Fibroblast of the conjunctiva (primary cell): ENCODE data around the gene RIN3.

ENCODE experiments used
- DNase-seq: peaks from one replicate; pipeline ENCODE4 v3.0.0-alpha.2; 2010; ENCODE audit warnings: low read depth

RIN3 gene

DNA sequence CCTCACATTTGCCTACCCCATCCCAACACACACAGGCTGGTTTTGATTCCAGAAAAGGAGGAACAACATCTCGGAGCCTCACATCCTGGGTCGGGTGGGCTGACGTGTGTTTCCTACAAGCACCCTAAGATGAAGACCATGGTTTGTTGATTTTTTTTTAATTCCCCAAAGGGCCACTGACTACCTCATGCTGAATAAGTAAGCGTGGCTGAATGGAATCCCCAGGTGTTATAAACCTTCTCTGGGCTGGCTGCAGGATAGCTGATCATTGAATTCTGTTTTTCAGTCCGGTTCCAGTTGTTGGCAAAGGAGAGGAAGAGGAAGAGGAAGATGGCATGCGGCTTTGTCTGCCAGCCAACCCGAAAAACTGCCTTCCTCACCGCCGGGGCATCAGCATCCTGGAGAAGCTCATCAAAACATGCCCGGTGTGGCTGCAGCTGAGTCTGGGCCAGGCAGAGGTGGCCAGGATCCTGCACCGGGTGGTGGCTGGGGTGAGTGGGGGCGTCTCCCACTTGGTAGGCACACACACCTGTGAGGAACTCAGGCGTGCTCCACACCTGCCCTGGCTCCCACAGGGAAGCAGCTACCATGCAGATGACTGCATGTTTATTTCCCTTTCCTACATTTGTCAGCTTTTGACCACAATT lies 42.0 kb downstream of the RIN3 start:
- no peak for DNase-seq

DNA sequence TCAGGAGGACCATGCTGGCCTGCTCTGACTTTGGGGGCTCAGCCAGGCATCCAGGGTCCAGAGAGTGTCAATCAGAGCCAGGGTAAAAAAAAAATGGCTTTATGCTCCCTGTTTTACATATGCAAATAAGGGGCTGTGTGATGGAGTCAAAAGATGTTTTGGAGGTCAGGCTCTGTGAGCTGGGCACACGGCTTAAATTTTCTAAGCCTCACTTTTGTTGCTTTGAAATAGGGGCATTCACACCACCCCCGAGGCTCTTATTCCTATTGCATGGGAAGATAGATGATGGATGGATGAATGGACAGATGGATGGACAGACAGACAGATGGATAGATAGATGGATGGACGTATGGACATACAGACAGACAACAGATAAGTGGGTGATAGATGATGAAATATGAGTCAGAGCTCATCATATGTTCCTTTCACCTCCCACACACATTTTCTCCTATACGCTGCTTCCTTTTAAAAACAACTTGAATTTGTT lies 42.7 kb downstream of the RIN3 start:
- DNase-seq, result no peak

DNA sequence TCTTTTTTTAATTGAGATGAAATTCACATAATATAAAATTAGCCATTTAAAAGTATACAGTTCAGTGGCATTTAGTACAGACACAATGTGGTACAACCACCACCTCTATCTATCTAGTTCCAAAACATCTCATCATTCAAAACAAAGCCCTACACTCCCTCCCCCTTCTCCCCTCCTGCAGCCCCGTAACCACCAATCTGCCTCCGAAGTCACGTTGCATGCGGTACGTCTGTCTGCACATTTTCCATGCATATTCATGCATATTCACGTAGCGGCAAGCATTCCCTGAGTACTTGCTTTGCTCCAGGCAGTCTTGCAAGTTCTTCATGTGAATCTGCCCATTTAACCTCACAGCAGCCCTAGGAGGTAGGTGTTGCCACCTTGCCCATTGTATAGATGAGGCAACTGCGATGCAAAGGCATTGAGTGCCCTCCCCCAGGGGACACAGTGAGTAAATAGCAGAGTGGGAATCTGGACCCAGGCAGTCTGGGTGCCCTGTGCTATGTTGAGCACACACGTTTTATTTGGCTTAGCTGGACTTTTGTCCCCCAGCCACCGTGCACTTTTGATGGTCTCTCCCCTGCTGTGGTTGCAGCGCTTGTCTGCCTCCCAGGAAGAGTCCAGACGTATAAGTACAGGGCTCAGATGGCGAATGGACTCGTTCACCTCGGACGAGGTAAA lies 43.4 kb downstream of the RIN3 start:
- DNase-seq, result no peak

DNA sequence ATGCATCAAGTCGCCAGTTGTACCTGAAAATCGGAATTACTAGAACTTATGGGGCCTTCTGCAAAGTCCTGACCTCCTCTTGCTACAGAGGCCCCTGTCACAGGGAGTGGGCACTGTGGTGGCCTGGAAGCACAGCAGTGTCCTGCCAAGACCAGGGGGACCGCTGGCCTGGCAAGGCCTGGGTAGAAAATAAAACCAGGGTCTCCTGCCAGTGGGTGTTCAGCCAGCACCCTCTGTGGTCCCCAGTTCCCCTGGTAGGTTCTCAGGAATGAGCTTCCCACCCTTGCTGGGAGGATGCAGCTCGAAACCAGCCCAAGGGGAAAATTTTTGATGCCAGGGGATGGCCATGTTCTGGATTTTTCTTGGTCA lies 43.9 kb downstream of the RIN3 start:
- DNase-seq, result no peak

DNA sequence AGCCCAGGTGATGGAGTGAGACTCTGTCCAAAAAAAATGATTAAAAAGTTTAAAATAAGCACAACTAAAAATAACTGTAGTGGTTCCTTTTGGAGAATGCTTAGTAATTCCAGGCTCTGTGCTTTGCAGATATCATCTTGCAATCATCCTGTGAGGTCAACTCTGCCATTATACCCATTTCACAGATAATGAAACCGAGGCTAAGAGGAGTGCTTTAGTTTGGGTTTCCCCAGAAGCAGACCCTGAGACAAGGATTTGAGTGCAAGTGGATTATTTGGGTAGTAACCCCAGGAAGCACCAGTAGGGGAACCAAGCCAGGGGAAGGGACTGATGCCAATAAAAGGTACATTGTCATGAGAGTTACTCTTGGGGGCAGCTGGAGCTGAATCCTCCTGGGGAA lies 44.7 kb downstream of the RIN3 start:
- no peak for DNase-seq

DNA sequence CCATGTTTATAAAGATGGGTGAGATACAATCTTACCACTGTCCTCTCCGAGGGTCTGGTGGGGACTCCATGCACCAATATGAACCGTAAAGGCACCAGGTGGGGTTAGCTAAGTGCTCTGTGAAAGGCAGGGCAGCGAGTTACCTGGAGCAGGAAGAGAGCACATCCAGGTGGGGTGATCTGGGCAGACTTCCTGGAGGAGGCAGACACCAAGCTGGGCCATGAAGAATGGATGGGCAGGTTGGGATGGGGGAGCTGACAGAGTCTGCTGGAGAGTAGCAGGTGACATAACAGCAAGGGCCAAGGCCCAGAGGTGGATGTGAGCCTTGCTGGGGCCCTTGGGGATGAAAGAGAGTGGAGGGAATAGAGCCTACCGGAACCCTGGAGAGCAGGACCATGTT lies 45.9 kb downstream of the RIN3 start:
- no peak for DNase-seq

DNA sequence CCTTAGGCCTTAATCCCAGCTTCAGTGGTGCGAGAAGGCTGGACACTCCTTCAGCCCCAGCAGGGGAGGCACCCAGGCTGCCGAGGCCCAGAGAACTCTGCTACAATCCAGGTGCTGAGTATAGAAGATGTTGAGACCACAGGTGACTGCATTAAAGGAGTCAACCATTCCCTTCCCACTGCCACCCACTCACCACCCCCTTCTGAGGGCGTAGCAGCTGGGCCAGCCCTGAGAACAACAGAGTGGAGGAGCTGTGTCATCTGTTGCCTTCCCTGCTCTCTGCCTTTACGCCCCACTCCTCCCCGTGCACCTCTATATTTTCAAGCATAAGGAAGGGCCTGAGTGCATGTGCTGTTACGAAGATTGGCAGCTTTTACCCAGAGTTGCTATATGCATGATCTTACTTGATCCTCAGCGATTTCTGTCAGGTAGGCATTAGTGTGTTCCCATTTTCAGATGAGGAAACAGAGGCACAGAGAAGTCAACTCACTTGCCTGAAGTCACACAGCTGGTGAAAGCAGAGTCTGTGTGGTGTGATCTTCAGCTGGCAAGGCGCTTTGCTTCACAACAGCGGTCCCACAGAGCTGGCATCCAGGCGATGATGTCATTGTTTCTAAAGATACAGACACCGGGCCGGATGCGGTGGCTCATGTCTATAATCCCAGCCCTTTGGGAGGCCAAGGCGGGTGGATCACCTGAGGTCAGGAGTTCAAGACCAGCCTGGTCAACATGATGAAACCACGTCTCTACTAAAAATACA lies 46.7 kb downstream of the RIN3 start:
- DNase-seq, result no peak

DNA sequence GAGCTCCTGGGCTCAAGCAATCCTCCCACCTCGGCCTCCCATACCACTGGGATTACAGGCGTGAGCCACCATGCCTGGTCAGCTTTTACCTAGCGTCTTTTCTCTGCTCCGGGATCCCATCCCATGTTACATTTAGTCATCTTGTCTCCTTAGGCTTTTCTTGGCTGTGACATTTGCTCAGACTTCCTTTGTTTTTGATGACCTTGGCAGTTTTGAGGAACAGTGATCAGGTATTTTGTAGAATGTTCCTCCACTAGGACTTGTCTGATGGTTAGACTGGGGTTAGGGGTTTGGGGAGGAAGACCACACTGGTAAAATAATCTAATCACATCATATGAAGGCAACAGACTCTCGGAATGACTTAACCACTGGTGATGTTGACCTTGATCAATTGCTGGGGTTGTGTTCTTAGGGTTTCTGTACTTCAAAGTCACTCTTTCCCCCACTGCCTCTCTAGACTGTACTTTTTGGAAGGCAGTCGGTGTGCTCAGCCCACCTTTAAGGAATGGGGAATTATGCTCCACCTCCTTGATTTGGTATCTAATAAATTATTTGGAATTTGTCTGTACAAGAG lies 48.4 kb downstream of the RIN3 start:
- no peak for DNase-seq

DNA sequence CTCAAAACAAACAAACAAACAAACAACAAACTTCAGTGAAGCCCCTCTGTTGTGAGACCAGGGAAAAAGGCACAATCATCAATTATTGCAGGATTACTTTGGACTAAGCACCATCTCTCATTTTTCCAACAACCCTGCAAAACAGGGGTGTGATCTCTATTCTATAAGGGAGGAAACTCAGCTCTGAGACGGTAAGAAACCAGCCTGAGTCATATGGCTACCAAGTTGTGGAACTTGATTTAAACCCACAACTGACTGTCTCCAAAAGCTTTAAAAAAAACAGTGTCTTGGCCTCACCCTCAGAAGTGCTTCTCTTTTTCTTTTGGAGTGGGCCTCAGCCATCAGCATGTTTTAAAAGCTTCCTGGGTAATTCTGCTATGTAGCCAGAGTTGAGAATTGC lies 49.8 kb downstream of the RIN3 start:
- no peak for DNase-seq

DNA sequence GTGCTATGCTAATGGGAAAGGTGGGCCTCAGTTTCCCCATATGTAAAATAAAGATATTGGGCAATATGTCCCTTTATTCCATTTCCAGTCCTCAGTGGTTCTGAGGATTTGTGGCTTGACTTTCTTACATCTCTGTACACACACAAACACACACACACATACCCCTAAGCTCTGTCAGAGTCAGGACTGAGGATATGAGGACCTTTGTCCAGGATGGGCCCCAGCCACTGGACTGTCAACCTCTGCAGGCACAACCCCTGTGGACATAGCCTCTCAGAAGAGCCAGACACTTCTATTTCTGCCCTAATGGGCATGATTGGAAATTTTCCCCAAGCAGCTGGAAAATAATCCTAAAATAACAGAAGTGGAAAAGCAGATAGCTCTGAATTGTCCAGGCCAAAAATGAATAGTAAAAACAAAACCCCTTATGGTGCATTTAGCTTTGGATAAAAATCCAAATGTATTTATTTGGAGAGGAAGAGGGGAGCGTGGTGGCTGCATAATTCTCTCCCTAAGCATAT lies 50.2 kb downstream of the RIN3 start:
- DNase-seq, result no peak

DNA sequence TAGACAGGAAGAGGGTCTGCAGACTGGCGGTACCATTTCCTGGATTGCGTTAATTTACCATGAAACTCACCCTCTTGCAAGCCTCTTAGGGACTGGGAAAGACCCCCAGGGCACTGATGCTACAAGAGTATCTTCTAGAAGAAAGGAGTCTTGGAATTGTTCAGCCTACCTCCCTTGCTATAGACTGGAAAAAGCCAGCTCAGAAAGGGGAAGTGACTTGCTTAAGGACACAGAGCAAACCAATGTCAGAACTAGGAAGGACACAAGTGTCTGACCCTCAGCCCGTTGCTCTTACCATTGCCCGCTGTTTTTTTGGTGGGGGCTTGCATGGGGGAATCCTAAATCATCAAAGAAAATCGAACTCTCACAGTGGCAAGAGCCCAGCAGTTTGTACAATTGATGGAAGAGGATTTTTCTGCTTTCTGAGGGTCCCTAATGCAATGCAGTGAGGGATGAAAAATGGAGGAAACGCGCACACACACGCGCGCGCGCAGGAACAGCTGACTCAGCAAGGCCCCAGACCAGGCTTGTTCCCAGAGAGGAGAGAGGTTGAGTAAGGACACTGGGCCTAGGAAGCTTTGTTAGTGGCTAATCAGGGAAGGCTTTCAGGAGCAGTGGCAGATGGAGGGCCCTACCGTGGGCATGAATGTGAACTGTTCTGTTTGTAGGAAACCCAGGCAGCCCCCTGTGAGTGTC lies 50.9 kb downstream of the RIN3 start:
- no peak for DNase-seq

DNA sequence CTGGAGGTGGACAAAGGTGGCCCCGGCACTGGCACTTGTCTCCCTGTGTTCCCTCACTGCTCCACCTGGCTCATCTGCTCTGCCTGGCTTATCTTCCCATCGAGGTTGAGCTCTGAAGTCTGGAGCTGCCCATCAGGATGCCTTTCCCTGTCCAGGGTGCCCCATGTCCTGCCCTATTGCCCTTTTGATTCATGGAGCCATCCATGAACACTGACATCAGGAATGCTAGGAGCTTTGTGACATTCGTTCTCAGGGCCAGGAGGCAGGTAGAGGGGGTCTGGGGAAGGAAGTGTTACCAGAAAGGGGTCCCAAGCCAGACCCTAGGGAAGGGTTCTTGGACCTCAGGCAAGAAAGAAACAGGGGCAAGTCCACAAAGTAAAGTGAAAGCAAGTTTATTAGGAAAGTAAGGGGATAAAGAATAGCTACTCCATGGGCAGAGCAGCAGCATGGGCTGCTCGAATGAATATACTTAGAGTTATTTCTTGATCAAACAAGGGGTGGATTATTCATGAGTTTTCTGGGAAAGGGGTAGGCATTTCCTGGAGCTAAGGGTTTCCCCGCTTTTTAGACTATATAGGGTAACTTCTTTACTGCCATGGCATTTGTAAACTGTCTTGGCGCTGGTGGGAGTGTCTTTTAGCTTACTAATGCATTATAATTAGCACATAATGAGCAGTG lies 51.6 kb downstream of the RIN3 start:
- DNase-seq, result no peak

DNA sequence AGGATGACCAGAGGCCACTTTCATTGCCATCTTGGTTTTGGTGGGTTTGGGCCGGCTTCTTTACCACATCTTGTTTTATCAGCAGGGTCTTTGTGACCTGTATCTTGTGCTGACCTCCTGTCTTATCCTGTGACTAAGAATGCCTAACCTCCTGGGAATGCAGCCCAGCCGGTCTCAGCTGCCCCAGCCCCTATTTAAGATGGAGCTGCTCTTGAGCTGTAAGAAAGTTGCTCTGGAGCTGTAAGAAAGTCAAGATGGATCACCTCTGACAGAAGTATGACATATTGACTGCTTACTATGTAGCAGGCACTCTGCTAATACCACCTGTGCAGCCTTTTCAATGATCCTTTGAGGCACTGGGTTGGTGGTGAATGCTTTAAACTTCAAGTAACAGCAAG lies 52.1 kb downstream of the RIN3 start:
- DNase-seq, result no peak

DNA sequence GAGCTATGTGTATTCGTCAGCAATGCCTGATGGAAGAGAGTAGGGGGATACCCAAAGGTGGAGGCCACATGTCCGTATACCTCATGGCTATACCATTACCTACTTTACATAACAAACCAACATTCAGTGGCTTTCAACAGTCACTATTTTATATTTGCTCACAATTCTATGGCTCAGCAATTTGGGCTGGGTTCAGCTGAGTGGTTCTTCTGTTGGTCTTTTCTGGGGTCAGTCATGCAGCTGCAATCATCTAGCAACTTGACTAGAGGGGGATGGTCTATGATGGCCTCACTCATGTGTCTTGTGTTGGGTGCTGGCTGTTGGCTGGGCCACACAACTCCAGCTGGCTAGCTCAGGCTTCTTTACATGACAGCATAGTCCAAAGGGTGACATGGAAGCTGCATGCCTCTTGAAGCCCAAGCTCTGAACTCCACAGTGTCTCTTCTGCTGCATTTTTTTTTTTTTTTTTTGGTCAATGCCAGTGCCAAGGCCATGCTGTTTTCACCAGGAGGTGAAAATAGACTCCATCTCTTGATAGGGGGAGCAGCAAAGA lies 53.7 kb downstream of the RIN3 start:
- DNase-seq, result no peak

DNA sequence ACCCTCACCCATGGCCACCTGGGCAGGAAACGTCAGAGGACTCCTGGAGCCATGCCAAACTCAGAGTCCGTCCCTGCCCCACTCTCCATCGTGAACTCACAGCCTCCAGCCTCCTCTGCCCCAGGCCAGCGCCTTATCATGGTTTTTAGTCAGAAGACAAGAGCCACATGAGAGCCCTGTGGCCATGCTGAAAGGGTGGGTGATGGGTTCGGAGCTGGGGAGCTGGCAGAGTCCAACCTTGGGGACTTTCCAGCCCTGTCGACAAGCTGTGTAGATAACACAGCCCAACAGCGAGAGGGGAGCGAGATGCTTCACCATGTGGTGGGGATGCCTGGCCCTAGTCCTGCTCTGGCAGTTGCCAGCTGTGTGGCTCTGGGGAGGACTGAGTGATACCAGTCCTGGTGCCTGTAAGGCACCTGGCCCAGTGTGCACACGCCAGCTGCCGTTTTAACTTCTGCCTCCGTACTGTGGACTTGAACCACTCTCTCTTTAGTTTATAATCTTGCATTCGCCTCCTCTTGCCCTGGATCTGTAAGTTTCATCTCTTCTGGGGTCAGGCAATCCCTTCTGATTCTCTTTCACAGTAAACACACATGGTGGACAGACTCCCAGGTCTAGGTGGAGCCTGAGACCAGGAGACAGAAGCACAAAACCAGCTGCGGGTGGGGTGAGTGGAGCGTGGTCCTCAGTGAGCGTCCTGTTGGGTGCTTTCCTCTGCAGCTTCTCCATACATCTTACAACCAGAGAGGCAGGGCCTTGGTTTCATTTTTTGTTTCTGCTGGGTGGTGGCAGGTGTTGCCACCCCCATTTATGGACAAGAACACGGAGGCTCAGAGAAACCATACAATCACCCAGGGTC lies 55.3 kb downstream of the RIN3 start:
- DNase-seq, result no peak

DNA sequence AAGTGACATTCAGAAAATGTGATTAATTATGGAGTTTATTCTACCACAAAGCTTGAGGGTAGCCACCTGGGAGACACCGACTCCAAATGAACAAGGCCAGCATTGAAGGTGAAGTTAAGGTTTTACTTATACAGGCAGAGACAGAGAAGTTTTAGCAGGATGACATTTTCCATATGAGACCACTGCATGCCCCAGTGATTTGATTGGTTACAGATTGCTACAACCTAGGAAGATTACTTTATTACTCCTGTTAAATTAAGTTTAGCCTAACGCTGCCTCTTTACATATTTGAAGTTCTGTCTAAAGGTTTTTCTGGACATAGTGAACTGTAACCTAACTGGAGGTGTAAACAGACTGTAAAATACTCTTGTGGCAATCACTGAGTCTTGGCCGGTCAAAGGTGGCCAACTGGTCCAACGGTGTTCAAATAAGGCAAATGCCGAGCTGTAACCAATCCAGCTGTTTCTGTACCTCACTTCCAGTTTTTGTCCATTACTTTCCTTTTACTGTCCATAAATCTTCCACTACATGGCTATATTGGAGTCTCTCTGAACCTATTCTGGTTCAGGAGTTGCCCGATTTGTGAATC lies 57.2 kb downstream of the RIN3 start:
- no peak for DNase-seq

DNA sequence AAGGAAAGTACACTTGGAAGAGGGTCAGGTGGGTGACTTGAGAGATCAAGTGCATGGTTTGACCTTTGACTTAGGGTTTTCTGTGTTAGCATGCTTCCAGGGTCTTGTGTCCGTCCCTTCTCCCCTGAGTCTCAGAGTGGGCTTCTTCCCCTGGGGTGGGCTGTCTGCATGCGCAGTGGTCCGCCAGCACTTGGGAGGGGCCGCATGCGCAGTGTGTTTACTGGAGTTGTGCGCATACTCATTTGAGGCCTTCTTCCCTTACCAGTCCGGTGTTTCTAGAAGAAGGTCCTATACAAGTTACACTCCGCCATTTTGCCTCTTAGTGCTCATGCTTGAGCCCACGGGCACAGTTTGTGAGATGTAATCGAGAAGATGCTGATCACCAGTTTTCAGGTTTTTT lies 58.5 kb downstream of the RIN3 start:
- DNase-seq, result no peak

DNA sequence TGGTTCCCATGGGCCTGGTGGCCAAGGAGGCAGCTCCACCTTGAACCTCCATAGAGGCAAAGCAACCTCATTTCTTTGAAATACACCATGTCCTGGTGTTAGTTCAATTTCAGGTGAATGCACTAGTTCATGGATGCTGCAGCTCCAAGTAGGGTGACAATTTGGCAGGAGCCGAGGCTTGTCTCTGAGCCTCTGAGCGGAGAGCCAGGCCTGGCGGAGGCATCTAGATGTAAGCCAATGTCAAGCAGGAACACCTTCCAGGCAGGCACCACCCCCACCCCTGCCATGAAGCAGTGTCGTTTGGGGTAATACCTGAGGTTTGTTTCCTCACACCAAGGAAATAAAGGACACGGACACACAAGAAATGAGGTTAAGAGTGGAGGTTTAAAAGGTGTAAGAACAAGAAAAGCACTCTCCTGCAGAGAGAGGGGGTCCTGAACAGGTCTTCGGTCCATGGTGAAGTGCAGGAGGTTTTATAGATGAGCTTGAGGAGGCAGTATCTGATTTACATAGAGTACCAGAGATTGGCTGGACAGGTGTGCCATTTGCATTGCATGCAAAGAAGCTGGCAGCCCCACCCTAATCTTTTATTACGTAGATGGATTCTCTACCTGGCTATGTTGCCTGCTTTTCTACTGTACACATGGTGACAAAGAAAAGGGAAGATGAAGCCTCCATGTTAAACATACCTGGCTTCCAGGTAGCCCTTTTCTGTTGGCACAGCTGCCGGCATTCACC lies 60.3 kb downstream of the RIN3 start:
- no peak for DNase-seq
